Endometrium (tissue), 2 donors: Measurements from ENCODE around the gene DHX35.

ENCODE experiments used
- FAIRE-seq: peaks from 2 replicates; lab custom pipeline; 2012; peaks lifted over from hg19 to GRCh38; lab: Jason Lieb, UNC
- donor health status: control.
- donor health status: control.

DHX35 gene

DNA sequence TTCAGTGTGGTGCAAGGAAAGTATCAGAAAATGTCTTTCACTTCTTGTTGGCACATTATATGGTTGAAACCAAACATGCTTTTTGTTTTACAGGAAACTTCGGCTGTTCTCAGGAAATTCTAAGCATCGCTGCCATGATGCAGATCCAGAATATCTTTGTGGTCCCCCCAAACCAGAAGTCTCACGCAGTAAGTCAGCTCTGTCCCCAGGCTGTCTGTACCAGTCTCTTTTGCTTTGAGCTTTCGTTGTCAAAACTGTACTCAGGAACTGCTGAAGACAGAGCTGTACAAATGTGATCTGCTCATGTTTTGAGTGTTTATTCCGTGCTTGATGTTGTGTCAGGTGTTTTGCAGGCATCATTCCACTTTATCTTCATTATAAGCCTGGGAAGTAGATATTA, 59.6 kb downstream of the DHX35 start:
- FAIRE-seq: no peak

DNA sequence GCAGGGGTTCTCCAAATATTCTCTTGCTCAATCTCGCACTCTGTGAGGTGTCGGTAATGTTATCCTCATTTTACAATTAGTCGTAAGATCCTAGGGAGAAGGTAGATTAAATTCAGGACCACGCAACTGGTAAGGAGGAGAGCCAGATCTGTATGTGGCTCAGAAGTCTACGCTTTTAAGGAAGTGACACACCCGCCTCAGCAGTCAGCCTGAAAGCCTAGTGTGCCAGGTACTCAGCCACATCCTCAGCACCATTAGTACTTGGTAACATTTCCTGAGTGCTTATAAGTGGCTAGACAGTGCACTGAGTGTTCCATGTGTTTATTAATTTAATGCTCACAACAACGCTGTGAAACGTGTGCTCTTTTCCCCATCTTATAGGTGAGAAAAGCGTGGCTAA, 63.7 kb downstream of the DHX35 start:
- no peak for FAIRE-seq

DNA sequence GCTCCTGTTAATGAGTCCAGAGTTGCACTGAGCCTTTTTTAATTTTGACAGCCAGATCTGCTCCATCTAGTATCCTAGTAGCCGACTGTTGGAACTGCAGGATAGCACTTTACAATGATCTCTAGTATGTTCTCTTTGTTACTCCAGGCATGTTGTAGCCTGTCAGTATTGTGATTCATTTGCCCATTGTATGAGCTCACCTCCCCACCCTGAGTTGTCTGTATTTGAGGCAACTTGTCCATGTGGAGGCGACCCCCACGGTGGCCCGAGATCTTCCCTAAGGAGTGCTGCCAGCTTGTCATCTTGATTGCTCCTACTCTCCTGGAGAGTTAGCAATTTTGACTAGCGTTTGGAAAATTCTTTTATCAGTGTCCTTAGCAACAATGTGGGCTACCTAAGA, 67.2 kb downstream of the DHX35 start:
- FAIRE-seq: no peak

DNA sequence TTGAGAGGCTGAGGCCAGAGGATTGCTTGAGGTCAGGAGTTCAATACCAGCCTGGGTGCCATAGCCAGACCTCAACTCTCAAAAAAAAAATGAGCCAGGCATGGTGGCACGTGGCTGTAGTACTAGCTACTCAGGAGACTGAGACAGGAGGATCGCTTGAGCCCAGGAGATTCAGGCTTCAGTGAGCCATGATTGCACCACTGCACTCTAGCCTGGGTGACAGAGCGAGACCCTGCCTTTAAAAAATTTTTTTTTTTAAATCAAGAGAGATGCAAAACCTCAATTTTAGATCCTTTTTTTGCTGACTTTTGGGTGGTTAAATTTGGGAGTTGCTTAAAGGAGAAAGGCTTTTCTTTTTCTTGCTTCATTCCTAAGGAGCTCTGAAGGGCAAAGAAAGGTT, 70.9 kb downstream of the DHX35 start:
- FAIRE-seq: no peak

DNA sequence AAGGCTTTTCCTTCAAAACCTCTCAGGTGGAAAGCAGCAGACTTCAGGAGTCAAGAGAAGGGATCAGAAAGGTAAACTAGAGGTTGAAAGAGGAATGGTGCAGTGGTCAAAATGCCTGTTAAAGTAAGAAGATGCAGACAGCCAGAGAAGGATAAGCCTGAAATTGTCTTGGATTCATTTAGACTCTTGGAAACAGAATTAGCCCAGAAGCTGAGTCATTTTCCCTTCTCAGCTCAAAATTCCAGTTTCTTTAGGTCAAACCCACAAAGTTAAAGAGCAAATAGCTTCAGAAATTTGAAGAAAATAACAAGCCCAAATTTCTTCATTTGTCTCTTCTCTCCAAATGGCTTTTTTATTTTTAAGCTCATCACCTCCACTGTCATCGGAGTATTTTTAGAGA, 73.9 kb downstream of the DHX35 start:
- no peak for FAIRE-seq

DNA sequence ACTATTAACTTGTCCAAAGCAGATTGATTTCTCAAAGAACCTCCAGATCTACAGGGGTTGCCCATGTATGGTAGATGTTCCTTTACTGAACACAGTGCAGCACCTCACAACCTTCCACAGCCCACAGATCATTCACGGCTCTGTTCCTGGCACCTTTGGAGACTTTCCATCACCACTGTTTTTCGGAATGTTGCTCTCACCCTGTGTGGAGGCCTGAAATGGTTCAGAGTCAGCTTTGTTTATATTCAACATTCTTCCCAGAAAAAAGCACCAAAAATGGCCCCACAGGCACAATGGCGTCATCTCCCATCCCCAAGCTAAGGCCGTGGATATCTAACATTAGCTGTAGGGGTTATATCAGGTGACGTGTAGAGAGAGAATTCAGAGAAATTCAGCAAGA, 74.7 kb downstream of the DHX35 start:
- no peak for FAIRE-seq

DNA sequence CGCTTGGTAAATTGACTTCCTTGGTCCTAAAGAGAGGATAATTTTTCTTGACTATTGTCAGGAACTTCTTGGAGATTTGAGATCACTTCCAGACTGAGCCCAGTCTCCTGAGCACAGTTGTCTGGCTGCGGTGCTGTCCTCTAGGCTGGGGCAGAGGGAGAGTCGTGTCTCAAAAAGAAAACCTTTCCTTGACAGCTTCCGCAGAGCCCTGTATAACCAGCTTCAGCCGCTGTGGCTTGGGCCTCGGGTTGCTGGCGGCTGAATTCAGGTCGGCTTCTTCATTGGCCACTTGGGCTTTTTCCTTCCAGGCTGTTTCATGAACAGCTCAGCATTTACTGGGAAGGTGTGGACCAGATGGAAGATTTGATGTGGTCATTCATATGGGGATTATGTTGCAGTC, 75.9 kb downstream of the DHX35 start:
- no peak for FAIRE-seq

DNA sequence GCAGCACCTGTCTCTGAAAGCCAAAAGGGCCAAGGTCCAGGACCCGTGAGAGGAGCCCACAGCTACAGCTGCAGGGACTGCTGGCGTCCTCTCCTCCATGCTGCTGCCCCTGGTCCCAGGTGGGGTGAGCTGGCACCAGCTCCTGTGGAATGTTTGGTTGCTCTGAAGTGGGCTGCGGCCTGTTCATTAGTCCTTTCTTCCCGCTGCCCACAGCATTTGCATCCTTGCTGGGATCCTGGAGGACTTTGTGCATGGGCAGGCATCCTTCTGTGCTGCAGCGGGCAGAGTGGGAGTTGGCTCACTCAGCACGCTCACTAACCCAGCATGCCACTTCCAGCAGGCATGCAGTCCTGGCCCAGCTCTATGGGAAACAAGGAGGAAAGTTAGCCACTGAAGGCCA, 76.4 kb downstream of the DHX35 start:
- FAIRE-seq: no peak

DNA sequence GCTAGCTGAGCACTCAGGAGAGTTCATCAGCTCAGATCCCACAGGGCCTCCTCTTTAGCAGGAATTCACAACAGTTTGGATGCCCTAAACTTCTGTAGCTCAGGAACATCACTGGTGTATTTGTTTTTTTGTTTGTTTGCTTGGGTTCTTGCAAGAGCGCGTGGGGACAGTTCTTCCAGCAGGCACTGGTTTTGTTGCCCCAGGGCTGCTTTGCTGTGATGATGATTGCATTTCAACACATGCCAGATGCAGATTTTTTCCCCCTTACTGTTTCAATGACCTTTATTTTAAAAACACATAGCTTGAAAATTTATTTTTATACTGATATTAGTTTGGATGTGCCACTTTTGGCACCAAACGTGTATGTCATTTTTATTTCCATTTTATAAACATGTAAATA, 77.1 kb downstream of the DHX35 start:
- FAIRE-seq: no peak

DNA sequence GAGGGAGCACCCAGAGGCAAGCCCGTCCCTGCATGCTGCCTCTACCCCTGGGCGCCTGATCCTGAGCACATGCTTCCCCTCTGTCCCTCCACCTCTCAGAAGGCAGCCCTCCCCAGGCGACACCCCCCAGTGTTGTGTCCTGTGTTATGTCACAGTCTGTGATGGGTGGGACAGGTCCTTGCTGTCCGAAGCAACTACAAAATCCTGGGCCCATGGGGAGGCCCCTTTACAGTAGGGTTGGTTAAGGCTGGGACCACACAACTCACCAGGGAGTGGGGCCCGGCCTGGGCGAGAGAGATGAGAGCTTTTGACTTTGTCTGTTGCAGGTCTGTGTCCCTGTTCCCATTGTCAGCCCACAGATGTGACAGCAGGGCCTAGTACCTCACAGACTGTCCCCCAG, 78.0 kb downstream of the DHX35 start:
- FAIRE-seq: no peak

DNA sequence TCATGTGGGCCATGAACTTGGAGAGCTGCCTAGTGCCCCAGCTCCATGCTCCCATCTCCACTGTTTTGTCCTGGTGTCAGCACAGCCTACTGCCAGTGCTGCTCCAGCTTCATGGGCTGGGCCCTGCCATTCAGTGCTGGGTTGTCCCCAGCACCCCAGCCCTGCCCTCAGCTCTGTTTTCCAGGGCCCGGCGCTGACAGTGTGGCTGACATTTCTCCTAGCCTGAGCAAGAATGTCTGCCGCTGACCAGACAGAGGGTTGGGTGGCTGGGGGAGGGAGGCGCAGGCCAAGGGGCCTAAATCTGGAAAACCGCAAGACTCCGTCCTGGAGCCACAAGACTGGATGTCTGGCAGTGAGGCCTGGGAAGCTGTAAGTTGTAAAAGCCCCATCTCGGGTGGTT, 78.9 kb downstream of the DHX35 start:
- no peak for FAIRE-seq

DNA sequence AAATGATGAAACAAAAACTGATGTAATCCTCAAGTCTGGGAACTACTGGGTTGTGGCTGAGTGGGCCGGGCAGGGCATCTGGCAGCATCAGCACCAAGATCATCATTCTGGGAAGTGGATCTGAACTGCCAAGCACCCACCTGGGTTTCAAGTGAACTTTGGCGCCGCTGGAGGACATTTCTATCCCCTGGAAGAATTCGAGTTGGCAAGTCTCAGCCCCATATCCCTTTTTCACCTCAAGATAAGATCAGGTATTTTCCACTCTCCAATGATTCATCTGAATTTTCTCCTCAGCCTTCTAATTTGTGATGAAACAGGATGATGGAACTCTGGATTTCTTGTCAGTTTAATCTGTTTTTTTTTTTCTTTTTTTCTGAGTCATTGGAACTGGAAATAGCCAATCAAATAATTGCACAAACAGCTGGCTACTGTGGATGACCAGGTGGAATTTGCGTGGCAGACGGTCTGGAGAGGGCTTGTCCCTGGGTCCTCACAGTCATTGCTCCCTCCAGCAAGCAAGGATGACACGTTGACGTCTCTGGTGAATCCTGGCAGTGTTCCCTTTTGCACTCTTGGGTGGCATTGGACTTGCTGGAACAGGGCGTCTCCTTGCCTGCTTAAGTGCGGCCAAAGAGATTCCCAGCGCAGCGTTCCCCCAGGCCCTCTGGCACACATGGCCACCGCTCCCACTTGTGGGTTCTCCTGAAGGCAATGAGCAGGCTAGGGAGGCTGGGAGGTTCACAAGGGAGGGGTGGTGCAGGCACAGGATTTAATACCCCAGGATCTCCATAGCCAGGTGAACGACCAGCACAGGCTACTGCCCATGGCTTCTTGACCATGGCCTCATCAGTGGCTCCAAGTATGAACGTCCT, 80.4 kb downstream of the DHX35 start:
- no peak for FAIRE-seq

DNA sequence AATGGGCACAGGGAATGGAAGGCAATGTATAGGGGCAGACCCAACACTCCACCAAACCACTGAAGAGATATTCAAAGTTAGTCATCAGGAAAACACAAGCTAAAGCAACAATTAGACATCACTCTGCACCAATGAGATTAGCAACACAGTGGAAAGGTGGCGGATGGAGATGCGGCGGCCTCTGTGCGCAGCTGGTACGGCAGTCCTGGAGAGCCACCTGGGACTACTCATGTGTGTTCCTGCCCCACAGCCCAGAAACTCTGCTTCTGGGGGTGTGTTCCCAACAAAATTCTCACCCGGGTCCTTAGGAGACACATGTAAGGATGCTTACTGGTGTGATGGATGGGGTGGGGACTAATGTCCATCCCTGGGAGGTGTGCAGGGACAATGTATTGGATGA, 82.4 kb downstream of the DHX35 start:
- no peak for FAIRE-seq

DNA sequence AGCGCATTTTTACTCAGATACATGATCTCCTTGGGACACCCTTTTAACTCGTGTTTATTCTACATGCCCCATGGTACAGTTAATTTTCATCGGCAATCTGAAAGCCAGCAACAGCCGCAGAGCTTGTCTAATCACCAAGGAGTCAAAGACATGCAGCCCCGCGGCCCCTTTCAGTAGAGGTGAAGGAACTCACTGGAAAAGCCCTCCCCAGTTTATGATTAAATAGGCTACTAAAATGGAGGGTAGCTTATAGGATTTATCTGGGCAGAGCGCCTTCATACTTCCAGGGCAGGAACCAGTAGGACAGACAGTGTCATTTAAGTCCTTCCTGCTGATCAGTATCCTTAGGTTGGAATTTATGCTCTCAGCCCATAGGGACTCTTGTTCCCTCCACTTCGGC, 83.5 kb downstream of the DHX35 start:
- FAIRE-seq: no peak

DNA sequence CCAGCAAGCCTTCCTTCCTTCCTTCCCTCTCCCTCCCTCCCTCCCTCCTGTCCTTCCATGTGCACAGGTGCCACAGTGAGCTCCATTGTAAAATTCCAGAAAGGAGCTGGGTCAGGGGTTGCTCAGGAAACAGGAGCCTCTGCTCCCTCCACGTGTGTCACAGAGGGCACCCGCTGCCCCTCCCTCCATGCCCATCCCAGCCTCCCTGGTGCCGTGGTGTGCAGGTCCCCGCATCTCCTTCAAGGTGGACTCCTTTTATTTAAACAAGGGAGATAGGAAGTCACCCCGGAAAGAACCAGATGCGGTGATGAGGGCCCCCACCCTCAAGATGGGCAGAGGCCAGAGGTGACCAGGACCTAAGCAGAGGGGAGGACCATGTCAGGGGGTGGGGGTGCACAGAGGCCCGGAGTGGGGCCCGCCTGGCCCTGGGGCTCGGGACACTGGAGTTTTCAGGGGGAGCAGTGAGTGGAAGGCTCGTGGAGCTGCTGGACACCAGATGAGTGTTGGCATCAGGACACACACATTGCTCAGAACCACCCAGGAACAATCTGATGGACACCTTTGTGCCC, 85.4 kb downstream of the DHX35 start:
- FAIRE-seq: no peak

DNA sequence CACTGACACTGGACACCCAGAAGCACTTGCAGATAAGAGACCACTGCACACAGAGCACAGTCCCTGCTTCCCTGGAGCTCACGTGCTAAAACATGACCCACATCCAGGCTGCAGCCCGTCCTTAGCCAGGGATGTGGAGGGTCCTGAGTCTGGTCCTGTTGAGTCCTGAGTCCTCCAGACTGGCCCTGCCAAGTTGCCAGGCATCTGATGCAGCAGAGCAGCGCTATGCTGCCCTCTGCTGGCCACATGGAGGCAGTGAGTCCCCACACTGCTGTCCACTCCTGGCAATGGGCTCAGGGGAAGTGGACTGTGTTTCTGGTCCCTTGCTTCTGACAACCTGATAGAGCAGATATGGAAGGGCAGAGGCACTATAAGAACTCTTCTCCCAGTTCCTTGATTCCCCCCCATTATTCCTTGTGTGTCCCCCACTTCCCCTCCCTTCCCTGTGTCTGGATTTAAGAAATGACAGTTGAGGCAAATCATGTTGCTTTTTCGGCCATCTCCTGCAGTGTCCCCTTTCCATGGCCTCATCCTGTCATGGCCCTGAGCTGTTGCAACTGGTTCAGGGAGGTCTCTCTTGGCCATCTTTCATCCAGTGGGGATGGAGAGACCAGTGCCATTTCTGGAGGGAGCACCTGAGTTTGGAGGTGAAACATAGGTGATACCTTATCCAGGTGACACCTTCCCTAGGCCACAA, 86.0 kb downstream of the DHX35 start:
- no peak for FAIRE-seq

DNA sequence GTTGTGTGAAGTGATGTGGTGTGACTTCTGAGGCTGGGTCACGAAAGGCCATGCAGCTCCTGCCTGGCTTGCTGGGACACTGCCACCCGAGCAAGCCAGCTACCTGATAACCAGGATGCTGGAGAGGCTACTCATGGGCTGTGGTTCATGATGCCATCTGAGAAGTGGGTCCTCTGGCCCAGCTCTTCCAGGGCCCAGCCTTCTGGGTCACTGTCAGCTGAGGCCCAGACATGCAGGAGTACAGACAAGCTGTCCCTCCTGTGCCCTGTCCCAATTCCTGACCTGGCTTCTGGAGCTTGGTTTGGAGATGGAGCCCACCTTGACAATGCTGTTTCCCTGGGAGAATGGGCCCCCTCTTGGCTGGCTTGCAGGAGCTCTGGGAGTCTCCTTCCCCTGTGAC, 87.0 kb downstream of the DHX35 start:
- FAIRE-seq: no peak

DNA sequence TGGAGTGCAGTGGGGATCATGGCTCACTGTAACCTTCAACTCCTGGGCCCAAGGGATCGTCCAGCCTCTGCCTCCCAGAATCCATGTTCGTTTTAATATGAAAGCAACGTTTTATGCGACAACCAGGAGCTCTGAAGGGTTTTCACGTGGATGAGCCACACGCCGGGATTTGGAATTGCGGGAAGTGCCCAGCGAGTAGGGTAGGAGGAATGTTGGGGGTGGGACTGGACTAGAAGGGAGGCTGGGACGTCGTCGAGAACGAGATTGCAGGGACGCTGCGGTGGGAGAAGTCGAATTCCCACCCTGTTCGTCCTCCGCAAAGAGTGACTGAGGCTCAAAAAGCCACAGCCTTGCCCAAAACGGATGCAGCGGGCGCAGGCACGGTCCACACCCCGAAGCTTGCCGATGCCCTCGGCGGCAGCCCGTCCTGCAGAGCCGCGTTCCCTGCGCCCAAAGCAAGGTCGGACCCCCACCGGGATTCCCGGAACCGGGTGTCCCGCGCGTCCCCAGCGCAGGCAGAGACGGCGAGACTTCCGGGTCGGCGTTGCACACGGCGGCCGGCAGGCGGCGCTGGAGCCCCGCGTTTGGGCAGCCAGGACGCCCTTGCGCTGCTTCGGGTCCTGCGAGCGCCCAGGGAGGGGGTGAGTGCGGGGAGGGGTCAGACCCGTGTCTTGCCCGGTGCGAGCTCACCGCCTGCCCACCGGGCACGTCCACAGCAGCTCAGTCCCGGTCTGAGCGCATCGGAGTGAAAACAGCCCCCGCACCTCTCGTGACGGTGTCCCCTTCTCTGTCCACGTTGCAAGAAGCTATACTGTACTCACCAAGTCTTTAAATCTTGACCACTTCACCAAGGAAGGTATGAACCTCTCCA, 87.8 kb downstream of the DHX35 start:
- no peak for FAIRE-seq

DNA sequence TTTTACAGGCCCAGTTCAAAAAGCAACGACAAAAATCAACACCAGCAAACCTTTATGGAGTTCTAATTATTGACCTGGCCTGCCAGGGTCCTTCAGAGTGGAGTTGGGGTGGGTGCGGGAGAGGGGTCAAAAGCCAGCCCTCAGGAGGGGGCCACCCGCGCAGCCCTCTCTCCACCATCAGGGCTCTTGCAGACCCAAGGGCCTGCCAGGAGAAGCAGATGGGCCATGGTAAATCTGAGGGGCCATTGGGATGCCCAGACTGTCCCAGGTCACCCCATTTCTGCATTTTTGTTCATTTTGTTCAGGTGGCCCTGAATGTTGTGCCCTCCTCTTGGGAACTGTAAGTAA, 88.4 kb downstream of the DHX35 start:
- FAIRE-seq: no peak

DNA sequence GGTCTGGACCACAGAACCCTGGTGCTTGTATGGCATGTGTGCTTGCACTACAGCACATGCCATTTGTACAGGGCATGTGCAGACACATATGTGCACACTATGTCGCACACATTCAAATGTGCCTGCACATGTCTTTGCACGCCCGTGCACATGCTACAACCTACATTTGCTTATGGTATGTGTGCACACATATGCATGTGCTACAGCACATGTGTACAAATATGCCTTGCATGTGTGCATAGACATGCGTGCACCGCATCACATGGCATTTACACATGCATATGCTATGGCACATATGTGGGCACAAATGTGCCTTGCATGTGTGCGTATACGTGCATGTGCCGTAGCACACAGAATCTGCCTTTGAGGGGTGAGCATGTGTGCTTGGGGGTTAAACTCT, 90.5 kb downstream of the DHX35 start:
- FAIRE-seq: no peak

DNA sequence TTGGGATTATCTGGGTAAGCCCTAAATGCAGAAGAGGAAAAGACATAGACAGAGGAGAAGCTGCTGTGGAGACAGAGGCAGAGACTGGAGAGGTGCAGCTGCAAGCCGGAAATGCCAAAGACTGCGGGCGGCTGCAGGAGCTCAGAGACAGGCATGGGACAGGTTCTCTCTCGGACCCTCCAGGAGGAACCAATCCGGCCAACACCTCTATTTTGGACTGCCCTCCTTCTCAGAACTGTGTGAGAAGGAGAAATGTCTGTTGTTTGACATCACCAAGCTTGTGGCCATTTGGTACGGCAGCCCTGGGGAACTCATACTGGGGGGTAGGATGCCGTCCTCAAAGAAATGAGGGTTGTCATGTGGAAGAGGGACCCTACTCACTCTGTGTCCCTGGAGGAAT, 95.0 kb downstream of the DHX35 start:
- FAIRE-seq: no peak

DNA sequence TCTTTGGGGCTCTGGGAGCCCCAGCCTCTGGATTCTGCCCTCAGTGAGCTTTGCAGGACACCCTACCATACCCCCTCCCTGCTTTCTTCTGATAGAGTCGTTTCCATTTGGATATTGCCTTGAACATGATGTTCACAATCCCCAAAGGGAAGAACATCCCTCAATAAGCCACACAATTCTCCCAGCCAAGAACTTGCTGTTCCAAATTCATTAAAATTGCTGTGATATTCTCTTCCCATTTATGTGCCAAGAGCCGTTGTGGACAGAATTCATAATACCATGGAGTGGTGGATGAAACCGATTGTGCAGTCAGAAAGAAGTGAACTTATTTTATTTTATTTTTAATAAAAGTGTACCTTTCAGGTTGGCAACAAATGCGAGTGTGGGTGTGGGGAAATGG, 95.8 kb downstream of the DHX35 start:
- no peak for FAIRE-seq

DNA sequence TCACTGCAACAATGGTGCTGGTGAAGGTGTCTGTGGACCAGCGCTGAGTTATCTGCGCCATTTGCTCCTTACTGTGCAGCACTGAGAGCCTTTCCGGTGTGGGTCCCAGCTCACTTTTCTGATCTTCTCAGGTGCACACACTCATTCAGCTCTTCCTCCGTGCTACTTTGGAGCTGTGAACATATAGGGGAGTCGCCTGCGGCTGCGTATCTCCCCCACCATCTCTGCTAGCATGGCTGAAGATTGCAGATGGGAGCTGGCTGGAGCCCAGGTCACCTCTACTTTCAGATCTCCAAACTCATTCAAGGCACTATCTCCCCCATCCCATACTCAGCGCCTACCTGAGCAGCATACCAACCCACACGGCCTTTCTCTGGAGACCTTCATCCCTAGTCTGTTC, 96.9 kb downstream of the DHX35 start:
- no peak for FAIRE-seq
